ENCODE results near the gene TTLL5. TPM values are rescaled to one million over a fixed set of nuclear protein-coding genes. Genes with fewer than 3 reads are reported as not detected.

TTLL5 gene, protein sequence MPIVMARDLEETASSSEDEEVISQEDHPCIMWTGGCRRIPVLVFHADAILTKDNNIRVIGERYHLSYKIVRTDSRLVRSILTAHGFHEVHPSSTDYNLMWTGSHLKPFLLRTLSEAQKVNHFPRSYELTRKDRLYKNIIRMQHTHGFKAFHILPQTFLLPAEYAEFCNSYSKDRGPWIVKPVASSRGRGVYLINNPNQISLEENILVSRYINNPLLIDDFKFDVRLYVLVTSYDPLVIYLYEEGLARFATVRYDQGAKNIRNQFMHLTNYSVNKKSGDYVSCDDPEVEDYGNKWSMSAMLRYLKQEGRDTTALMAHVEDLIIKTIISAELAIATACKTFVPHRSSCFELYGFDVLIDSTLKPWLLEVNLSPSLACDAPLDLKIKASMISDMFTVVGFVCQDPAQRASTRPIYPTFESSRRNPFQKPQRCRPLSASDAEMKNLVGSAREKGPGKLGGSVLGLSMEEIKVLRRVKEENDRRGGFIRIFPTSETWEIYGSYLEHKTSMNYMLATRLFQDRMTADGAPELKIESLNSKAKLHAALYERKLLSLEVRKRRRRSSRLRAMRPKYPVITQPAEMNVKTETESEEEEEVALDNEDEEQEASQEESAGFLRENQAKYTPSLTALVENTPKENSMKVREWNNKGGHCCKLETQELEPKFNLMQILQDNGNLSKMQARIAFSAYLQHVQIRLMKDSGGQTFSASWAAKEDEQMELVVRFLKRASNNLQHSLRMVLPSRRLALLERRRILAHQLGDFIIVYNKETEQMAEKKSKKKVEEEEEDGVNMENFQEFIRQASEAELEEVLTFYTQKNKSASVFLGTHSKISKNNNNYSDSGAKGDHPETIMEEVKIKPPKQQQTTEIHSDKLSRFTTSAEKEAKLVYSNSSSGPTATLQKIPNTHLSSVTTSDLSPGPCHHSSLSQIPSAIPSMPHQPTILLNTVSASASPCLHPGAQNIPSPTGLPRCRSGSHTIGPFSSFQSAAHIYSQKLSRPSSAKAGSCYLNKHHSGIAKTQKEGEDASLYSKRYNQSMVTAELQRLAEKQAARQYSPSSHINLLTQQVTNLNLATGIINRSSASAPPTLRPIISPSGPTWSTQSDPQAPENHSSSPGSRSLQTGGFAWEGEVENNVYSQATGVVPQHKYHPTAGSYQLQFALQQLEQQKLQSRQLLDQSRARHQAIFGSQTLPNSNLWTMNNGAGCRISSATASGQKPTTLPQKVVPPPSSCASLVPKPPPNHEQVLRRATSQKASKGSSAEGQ (N-terminal part only)
- total RNA-seq, result 17.8 TPM
- long read RNA-seq, result 0 reads

DNA sequence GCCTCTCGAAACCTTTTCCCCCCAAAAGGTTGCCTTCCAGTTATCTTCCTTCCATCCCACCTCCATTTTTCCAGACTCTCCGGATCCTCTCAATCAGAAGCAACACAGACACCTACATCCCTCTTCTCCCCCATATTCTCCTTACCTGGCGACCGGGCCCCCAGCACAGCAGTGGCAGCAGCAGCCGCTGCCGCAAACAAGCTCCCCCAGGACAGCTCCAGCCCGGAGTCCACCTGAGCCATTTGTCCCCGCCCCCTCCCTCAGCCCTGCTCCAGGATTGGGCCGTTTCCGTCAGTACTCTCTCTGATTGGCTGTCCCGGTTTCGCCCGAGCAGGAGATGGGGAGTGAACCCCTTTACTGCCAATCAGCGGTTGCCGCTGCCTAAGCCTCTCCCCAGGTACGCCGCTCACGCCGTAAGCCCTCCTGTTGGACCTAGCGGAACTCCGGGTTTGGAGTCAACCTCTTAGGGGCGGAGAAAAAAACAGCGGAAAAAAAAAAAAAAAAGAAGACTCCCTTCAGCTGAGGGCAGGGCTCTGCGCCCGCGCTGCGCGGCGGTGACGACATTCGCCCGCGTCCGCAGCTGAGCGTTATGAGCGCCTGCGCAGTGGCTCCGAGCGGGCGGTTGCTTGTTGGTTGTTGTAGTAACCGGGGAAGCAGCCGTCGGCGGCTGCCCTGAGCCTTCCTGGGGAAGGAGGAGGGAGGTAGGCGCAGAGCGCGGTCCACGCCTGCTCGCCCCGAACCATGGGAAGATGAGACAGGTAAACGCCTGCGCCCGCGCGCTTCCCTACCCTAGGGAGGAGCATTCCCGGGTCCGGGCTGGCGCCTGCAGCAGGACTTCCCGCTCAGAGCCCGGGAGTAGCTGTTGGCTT is at the start of gene TTLL5, which contains the start of gene ERG28:
Gene TTLL5 (plus strand): TSS at position 617 of the 869 bp plus-strand sequence. CDS start 1,904 bp downstream, outside the sequence.
Gene ERG28 (minus strand): TSS at position 247 of the 869 bp plus-strand sequence. CDS start 3,374 bp downstream, outside the sequence.
- DNase-seq (ENCODE audit: missing footprints), result peak; percentile 99
- intact Hi-C loops (cut with DNase I), result no loop called here
- peak; percentile 97 for ATAC-seq

DNA sequence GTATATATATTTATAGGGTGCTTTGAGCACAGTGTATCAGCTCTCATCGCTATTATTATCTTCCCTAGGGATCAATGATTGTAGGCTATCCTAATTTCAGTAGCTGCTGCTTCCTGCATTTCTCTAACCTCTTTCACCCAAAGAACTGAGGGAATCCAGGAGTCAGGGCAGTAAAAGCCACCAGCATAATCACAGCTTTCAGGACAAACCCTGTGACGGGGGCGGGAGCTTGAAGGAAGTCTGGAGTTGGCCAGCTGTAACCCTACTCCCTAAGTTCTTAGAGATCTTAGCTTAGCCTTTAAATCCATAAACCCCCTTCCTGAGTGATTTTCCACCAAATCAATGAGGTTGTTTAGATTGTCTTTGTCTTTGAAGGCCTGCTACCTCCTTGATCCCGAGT is 48.9 kb upstream of the TTLL5 start:
- DNase-seq (ENCODE audit: missing footprints), result no peak
- intact Hi-C loops (cut with DNase I), result no loop called here
- no peak for ATAC-seq

DNA sequence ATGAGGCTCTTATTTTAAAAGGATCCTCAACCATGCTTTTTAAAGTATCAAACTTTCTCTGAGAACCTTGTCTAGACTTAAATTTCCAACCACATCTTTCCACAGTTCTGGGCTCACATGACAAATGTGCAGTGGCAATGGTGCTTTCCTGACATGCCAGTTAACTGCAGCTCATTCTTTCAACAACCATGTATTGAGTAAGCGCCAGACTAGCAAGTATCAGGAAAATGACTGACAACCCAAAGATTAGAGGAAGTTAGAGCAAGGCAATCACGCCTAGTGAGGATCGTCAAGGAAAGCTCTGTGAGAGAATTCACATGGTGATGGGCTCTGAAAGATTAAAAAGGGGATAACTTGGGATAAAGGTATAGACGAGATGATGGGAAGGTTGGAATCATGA is 46.9 kb upstream of the TTLL5 start:
- DNase-seq (ENCODE audit: missing footprints), result no peak
- ATAC-seq, result no peak
- intact Hi-C loops (cut with DNase I), result no loop called here

DNA sequence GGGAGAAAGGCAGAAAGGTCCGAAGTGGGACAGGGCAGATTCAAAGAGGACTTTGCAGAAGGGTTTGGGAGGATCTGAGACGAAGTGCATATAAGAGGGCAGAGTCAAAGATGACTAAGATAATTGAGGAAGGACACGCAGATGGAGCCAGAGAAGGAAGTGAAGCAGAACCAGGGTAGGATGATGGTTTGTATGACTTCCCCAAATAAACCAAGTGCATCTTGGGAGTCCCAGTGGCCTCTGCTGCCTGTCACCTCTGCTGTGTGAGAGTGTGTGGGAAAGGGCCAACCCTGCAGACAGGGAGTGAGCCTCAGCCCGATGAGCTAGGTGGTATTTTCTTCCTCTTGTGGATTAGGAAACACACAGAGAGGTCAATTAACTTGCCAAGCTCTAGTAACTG is 45.8 kb upstream of the TTLL5 start:
- intact Hi-C loops (cut with DNase I), result no loop called here
- ATAC-seq, result peak; percentile 53
- DNase-seq (ENCODE audit: missing footprints), result no peak

DNA sequence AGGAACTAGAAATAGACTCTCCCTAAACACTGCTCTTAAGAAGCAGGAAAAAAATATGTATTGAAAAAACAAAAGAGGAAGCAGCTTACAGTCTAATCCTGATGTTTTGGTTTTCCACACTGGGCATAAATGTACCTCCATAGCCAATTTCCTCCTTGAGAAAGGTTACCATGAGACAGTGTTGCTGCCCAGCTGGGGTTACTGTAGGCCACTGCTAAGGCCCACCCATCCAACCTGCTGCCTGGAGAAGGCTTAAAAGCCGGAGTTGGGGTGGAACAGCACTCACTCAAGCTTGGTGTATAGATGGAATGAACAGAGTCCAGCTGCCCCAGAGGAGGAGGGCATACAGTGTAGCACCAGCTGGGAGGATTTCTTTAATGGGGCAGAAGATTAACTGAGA is 41.5 kb upstream of the TTLL5 start:
- ATAC-seq (no peak), DNase-seq (ENCODE audit: missing footprints) (no peak)
- intact Hi-C loops (cut with DNase I), result no loop called here

DNA sequence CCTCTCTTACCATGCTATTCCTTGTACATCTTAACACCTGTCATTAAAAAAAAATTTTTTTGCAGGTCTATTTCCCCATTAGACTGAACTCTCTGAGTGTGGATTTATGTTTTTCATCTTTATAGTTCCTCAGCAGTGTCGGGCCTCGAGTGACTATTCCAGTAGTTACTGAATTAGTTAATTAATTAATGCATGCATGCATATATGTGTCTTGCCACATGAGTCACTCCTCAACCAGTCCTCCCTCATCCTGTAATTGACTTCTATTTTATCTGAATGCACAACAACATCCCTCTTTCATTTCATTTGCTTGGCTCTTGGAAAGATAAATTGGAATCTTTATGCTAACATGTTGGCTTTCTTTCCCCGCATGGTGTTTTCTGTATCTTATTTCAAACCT is 36.0 kb upstream of the TTLL5 start:
- ATAC-seq (no peak), DNase-seq (ENCODE audit: missing footprints) (no peak)
- intact Hi-C loops (cut with DNase I), result no loop called here

DNA sequence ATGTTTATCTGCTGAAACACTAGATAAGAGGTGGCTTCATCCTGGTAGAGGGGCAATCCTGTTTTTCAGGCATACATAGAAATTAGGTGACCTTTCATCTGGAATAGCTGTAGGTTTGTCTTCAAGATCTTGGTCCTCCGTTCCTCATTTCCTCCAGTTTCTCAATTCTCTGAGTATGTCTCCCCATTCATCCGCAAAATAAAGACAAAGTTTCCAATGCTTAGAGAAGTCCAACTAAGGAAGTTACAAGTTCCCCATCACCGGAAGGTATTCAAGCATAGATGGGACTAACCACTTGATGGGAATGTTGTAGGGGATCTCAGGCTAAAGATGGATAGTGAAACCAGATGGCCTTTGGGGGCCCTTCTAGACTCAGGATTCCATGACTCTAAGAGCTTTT is 34.6 kb upstream of the TTLL5 start:
- intact Hi-C loops (cut with DNase I), result no loop called here
- no peak for ATAC-seq
- no peak for DNase-seq (ENCODE audit: missing footprints)

DNA sequence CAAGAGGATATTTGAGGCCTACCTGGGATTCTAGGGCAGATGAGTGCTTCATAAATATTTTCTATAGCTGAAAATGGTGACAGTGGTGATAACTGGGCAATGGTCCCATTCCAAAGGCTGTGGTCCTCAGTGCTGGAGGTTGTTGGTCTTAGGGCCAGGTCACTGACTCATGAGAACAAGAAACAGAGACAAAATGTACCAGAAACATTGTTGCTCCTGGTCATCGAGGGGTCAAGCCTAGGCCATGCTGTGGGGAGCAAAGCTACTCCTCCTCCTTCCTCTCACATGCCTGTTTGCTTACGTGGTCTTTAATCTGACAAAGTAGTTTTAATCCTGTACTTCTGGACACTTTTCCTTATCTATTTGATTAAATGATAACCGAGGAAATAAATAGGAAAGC is 34.2 kb upstream of the TTLL5 start:
- DNase-seq (ENCODE audit: missing footprints) (no peak), ATAC-seq (no peak)
- intact Hi-C loops (cut with DNase I), result no loop called here

DNA sequence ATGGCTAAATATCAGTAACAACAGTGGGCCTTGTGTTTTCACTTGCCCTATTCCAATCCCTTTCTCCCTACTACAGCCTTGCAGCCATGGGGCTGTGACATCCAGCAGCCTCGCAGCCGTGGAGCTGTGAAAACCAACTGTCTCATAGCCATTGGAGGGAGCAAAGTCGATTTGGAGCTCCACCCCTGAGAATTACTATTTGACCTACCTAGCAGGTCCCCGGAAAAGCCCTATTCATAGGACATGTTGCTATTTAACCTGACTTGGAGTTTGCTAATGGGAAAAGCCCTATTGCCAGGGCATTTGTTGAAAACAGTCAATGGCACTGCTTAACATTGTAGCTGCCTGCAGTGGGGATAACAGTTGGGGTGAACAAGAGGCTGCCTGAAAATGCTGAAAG is 33.6 kb upstream of the TTLL5 start:
- intact Hi-C loops (cut with DNase I), result no loop called here

DNA sequence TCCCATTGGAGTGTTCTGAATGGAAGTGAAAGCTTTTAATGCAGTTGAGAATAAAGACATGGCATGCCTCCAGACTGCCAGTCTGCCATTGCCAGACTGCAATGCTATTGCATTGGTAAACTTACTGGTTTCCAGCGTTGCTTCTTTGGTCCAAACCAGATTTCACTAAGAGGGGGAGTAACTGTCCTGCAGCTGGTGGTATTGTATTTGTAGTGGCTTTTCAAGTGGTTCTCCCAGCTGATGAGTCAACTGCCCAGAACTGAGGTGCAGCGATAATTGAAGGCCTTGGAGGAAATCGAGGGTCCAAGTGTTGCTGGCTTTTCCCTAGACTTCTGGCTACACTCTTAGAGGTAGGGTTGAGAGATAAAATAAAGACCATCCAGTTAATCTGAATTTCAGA is 32.2 kb upstream of the TTLL5 start:
- DNase-seq (ENCODE audit: missing footprints) (no peak), ATAC-seq (no peak)
- intact Hi-C loops (cut with DNase I), result no loop called here

More for the DNA sequence above, 33.6 kb upstream of the TTLL5 start:
- no peak for ATAC-seq
- no peak for DNase-seq (ENCODE audit: missing footprints)

DNA sequence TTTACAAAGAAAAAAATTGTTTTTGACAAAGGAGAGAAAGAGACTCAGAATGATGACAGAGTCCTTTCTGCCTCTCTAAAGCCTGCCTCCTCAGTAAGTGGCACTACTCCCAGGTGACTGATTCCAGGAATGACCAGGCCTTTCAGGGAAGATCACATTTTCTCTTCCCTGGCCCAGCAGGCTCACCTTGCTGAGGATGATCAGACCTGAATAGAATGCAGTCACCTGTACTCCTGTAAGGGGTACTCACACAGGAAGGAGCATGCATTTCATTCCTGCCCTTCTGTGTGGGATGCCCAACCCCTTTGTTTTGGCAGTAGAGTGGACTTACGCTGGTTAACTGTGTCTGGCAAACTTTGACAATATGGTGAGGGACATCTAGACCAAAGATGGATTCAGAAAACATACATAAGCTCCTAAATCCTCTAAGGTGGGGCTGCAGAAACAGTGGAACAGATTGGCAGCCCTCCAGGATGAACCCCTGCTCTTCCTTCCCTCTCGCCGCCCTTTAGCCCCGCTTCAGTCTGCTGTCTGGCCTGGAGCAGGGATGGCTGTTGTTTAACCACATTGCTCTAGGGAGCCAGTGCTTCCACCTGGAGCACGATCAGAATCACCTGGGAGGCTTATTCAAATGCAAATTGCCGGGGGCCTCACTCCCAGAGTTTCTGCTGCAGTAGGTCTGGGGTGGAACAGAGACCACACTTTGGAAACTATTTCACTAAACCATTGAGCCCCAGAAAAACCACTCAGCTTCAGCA is 30.2 kb upstream of the TTLL5 start:
- intact Hi-C loops (cut with DNase I), result no loop called here
- ATAC-seq (no peak), DNase-seq (ENCODE audit: missing footprints) (no peak)

DNA sequence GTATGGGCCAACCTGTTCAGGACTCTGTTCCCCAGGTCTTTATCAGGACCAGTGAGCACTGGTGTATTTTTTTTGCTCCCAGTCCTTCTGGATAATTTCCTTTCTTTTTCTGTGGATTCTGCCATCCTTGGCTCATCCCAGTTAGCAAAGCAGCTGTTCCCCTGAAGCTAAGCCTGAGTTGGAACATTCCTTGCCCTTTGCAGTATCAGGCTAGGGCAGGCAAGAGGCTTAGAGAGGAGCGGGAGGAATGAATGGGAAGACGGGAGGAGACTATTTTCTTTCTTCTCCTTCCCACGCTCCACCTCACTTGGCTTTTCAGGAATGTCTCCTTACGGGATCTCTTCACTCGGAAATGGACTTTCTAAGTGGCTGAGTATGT is 29.6 kb upstream of the TTLL5 start:
- DNase-seq (ENCODE audit: missing footprints) (no peak), ATAC-seq (no peak)
- intact Hi-C loops (cut with DNase I), result no loop called here

DNA sequence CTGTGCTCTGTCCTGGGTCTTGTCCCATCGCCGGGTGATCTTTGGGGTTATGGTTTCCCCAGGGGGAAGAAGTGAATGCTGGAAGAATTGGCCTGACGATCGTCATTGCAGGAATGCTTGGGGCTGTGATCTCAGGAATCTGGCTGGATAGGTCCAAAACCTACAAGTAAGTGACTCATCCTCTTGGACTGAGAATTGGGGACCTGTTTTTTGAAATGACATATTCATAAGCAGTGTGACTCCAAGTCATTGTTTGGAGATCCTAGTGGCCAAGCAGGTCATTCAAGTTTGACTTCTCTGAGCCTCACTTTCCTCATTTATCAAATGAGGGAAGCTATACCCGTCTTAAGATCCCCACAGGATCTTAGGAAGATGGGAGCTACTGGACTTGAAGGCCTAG is 26.2 kb upstream of the TTLL5 start:
- DNase-seq (ENCODE audit: missing footprints) (no peak), ATAC-seq (no peak)
- intact Hi-C loops (cut with DNase I), result no loop called here

DNA sequence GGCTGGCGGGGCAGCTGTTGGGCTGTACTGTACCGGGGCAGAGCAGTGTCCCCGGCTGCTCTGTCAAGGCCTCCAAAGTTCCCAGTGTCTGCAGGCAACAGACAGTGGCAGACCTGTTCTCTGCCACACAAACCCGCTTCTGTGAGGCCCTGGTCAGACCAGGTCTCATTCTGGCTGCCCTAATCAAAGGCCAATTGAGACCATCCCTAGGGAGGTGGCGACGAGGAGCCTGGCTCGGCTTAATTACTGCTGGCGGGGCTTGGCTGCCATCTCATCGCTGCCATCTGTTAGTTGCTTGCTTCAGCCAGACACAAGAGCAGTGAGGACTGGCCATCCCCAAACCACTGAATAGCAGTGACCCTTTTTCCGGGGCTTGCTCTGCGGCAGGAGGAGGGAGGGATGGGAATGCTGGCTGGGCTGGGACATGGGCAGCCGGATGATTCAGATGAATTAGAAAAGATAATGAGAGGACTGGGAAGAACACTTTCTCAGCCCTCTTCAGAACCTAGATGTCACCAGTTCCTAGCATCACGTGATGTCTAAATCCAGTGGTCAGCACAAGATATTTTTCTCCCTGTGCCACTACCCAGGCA is 24.9 kb upstream of the TTLL5 start:
- ATAC-seq (no peak), DNase-seq (ENCODE audit: missing footprints) (no peak)
- intact Hi-C loops (cut with DNase I), result no loop called here

DNA sequence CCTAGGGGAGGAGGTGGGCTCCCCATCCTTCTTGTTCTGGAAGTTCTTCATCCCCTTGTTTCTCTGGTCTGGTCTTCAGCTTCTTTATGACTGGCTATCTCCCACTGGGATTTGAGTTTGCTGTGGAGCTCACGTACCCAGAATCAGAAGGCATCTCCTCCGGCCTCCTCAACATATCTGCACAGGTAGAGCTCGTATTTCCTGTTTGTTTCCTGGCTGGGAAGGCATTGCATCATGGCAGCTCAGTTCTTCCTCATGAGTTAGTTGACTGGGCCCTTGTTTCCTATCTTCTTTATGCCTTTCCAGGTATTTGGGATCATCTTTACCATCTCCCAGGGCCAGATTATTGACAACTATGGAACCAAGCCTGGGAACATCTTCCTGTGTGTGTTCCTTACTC is 20.2 kb upstream of the TTLL5 start:
- ATAC-seq (no peak), DNase-seq (ENCODE audit: missing footprints) (no peak)
- intact Hi-C loops (cut with DNase I), result no loop called here

DNA sequence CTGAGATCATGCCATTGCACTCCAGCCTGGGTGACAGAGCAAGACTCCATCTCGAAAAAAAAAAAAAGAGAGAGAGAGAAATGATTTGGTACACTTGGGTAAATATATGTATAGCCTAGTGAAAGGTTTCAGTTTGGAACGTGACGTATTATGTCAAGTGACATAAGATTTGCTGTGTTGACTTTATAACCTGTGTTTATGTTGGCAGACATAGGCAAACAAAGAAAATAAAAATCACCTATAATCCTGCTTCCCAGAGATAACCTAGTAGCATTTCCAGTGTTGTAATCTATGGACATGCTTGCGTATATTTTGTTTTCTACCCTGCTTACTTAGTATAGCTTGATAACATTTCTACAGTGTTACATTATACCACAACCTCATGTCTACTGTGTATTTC is 17.1 kb upstream of the TTLL5 start:
- no peak for DNase-seq (ENCODE audit: missing footprints)
- ATAC-seq, result no peak

DNA sequence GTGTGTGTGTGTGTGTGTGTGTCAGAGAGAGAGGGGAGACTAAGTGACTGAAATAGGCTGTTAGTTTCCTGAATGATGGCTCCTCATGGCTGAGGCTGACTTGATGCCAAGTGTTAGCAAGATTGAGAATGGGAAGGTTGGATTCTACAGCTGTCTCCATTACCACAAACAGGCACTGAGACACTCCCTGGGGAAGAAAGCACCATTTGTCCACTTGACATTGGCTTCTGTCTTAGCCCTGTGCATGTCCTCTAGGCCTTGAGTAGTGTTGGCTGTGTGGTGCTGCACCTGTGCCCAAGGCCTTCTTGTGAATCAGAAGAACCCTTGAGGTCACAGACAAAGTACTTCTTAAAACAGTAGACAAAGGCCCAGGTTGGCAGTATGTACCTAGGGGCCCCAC is 16.0 kb upstream of the TTLL5 start:
- no peak for DNase-seq (ENCODE audit: missing footprints)
- intact Hi-C loops (cut with DNase I), result no loop called here
- no peak for ATAC-seq

More for the DNA sequence above, 17.1 kb upstream of the TTLL5 start:
- intact Hi-C loops (cut with DNase I), result no loop called here
